HG03469 (cell line): ENCODE data around the gene MAX.
"Not testable (repeated sequence)": the region's sequence is repeated elsewhere in the genome, so short reads cannot be mapped to it uniquely, and the experiment has no call there.

Experiments used
- ATAC-seq: cut with Tn5 transposase; IDR thresholded peaks from one replicate; pipeline ENCODE4 v1.9.1; 2021; ENCODE audit warnings: mild to moderate bottlenecking, moderate library complexity, moderate number of reproducible peaks; ENCODE audit not compliant: unreplicated experiment

Gene MAX

DNA sequence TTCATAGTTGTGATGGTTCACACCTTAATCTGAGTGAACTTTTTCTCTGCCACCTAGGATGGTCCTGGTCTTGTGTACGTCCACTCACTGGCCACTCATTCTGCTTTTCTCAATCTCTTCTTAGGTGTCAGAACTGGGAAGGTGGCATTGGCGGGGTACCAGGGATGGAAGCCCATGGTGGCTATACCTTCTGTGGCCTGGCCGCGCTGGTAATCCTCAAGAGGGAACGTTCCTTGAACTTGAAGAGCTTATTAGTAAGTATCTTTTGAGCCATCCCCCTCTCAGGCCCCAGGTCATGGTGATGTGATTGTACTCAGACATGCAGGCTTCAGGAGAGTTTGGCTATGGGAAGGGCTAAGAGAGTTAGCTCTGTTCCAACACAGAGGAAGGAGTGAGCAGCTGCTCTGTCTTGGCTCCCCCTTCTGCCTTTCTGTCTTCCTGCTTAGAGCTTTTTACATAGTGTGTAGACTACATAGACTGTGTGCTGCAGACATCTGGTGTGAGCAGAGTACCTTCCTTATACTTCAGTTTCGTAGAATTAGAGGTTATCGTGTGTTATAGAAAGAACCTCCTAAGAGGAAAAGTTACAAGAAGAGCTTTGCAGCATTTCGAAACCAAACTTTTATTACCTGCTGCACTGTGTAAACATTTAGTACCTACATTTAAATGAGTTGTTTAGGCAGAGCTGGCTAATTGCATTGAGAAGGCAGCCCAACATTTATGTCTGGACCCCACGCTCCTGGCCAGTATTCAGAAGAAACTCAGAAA is 61.5 kb downstream of the MAX start:
- no peak for ATAC-seq

DNA sequence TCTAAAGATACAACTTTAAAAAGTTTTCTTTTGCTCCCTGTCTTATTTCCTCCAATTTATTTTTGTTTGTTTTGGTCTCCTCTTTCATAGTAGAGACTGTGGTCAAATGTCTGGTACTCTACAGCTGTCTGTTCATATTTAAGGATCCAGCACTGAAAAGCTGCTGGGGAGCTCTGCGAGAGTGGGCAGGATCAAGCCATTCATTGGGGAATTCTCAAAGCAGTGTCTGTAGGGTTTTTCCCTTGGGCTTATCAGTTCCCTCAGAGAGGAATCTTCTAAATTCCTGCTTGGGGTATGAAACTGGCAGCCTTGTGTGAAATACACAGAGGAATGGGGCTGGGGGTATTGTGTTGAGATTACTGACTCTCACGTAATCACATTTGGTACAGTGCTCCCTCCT is 63.4 kb downstream of the MAX start:
- ATAC-seq, result no peak

DNA sequence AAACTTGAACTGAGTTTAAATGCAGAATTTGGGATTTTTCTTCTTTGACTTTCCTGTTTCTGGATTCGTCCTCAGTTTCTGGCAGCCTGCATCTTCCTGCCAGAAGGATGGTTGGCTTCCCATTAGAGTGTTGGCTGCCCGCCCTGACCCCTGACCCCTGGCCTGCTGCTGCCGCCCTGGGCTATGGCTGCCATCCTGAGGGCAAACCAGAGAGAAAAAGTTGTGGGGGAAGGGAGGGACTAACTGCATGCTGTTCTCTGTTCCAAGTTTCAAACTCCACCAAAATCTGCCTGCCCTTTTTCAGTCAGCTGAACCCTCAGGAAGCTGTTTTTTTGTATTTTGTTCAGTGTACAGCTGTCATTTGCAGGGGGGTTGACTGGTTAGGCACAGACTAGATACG is 67.3 kb downstream of the MAX start:
- no peak for ATAC-seq

DNA sequence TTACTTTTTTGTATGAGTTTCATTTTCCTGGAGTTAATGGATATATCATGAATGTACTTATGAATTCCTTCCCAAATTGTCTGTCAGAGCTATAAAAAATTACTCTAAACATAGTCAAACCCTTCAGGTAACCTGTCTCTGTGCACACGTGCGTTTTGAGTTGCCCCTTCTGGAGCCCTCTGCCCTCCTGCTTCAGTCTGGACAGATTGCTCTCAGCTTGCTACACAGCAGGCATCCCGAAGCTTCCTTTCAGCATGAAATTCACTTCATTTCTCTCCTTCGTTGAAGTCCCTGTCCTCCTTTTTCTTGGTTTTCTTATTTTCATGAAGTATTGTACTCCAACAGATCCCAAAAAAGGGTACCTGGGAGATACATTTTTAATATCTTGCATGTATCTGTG is 68.3 kb downstream of the MAX start:
- no peak for ATAC-seq

DNA sequence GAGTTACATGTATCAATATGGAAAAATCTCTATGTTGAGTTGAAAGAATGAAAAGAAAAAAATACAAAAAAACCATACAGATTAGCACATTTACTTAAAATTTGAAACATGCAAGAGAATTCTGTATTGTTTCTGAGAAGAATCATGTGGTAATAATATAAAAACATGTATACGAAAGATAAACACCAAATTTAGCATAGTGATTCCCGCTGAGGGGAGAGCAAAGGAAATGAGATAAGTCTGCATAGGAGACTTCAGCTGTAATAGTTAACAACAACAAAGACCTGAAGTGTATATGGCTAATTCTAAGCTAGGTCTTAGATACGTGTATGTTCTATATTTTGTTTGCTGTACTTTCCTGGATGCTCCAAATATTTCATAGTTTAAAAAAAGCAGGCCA is 69.1 kb downstream of the MAX start:
- no peak for ATAC-seq

DNA sequence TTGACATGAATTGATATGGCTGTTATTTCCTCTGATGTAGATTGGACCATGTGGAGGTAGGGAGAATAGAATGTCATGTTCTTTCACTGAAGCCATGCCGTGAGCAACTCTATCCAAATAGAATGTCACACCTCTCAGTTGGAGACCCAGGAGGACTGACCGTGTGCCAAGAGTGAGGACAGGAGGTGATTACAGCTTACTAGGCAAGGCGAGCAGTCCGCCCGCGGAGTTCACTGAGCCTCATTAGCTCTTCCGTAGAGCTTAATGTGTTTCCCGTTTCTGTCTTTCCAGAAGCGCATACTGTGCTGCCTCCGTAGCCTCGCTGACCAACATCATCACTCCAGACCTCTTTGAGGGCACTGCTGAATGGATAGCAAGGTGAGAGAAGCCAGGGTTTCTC is 70.0 kb downstream of the MAX start:
- ATAC-seq, result no peak

DNA sequence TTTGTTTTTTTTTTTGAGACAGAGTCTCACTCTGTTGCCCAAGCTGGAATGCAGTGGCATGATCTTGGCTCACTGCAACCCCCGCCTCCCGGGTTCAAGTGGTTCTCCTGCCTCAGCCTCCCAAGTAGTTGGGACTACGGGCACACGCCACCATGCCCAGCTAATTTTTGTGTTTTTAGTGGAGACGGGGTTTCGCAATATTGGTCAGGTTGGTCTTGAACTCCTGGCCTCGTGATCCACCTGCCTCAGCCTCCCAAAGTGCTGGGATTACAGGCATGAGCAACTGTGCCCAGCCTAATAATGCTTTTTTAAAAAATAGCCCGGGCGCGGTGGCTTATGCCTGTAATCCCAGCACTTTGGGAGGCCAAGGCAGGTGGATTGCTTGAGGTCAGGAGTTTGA is 71.0 kb downstream of the MAX start:
- not testable (repeated sequence) for ATAC-seq

DNA sequence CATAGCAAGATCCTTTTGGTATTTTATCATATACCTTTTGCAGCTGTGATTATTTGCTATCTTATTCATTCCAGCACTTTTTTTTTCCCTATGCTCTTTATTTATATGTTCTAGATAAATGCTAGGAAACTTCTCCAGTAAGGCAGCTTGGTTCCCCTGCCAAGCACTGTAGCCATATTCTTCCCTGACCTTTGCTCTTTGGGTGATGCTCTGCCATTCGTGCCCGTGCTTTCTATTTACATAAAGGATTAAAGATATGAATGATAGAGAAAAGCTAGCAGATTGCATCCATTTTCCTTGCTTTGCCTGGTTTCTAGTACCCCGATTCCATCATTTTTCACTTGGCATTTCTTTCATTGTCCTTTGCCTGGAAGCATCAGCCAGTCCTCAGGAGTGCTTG is 73.4 kb downstream of the MAX start:
- ATAC-seq, result no peak

DNA sequence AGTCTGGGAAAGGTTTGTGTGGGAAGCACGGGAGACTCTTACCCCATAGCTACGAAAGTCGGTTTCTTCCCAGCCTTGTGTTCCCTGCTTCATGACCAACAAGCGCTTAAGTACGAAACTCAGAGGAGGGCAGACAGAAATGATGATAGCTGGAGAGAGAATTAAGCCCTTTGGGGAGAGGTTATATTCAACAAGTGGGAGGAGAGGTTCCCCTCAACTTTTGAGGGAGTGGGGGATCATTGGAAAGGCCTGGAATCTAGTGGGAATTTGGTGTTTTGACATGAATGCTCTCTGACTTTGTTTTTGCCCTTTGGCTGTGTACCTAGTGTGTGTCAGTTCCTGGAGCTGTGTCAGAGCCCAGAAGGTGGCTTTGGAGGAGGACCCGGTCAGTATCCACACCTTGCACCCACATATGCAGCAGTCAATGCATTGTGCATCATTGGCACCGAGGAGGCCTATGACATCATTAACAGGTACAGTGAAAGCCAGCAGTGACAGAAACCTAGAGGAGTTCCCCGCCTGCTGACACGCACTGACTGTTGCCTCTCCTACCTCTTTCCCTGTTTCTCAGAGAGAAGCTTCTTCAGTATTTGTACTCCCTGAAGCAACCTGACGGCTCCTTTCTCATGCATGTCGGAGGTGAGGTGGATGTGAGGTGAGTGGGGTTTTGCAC is 75.1 kb downstream of the MAX start:
- ATAC-seq, result no peak

DNA sequence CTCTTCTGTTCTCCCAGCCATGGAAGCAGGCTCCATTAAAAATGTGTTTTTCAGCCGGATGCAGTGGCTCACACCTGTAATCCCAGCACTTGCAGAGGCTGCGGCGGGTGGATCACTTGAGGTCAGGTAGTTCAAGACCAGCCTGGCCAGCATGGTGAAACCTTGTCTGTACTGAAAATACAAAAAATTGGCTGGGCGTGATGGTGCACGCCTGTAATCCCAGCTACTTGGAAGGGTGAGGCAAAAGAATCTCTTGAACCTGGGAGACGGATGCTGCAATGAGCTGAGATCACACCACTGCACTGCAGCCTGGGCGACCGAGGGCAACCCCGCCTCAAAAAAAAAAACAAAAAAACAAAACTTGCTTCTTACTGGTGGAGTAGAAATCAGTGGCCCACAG is 75.8 kb downstream of the MAX start:
- ATAC-seq, result no peak

DNA sequence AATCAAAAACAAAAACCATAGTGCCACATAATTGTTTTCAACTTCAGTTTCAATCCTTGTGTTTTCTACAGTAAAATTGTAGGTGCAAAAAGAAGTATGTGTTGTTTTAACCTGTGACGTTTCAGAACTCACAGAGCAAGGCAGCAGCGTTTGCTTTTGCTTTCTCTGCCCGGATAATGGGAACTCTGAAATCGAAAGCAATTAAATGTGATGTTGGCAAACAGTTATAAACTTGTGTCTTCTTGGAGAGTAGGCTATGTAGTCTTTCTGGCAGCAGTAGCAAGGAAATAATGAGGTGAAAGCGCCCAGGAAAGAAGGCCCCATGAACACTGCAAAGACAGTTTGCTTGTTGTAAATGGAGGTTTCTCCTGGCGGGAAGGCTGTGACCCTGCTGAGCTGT is 76.5 kb downstream of the MAX start:
- no peak for ATAC-seq
